ENCODE measurements around the gene GDF7.

DNA sequence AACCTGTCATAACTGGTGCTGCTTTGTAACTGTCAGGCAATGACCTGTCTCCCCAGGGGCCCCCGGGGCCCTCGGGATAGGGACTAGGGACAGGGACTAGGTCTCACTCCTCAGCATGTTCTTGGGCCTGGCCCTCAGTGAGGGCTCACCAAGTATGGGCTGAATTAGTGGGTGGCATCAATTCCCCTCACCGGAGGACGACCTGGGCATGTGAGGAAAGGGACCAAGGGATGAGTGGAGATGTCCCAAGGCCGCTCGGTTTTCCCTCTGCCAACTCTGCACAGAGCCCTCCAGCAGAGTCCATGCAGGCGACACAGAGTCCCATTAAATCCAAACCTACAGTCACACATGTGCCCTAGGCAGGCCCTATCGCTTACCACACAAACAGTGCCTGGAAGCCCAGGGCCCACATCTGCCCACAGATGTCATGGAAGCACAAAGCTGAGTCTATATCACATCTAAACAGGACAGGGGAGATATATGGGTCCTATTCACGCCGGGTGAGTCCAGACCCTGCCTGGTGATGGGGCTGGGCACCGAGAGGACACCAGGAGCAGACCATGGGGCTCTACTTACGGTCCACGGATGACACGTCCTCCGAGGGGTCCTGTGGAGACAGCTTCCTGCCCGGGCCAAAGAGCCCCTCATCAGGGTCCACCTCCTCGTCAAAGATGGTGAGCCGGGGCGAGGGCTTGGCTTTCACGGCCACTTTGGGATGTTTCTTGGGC, 42.6 kb upstream of the GDF7 start:
- TF ChIP-seq, protein P1, sequence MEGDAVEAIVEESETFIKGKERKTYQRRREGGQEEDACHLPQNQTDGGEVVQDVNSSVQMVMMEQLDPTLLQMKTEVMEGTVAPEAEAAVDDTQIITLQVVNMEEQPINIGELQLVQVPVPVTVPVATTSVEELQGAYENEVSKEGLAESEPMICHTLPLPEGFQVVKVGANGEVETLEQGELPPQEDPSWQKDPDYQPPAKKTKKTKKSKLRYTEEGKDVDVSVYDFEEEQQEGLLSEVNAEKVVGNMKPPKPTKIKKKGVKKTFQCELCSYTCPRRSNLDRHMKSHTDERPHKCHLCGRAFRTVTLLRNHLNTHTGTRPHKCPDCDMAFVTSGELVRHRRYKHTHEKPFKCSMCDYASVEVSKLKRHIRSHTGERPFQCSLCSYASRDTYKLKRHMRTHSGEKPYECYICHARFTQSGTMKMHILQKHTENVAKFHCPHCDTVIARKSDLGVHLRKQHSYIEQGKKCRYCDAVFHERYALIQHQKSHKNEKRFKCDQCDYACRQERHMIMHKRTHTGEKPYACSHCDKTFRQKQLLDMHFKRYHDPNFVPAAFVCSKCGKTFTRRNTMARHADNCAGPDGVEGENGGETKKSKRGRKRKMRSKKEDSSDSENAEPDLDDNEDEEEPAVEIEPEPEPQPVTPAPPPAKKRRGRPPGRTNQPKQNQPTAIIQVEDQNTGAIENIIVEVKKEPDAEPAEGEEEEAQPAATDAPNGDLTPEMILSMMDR (conservative IDR thresholded peaks at IDR 0.05; ENCODE audit: low read length): no peak
- no peak for TF ChIP-seq EZH2phosphoT487 (IDR thresholded peaks at IDR 0.05; ENCODE audit: borderline replicate concordance, low read depth, low read length)

Data from OCI-LY7 (cell line).